Liver (tissue), 9 donors: Measurements from ENCODE around the gene WARS2. TPM values are rescaled to one million over a fixed set of nuclear protein-coding genes. Genes with fewer than 3 reads are reported as not detected.

Source experiments
- DNase-seq: peaks from one replicate; pipeline ENCODE4 v3.0.0-alpha.2; 2017; ENCODE audit warnings: low spot score
- H3K27ac ChIP-seq, 2 donors: one replicate each; pipeline ENCODE4 v1.7.0; 2013; ENCODE audit warnings: inconsistent platforms in 2 of 2, low read length in 2 of 2, control low read depth in 1 of 2, low read depth in 1 of 2, mild to moderate bottlenecking in 1 of 2
- H3K27me3 ChIP-seq, 4 donors: one replicate each; pipeline versions ENCODE4 v1.6.1 to v1.7.0; 2013; ENCODE audit warnings: low read length in 3 of 4, inconsistent platforms in 1 of 4, mild to moderate bottlenecking in 1 of 4, moderate library complexity in 1 of 4; ENCODE audit not compliant: control insufficient read depth in 4 of 4, insufficient read depth in 4 of 4
- H3K36me3 ChIP-seq, 4 donors: one replicate each; pipeline versions ENCODE4 v1.6.1 to v1.7.0; 2013; ENCODE audit warnings: low read length in 3 of 4, mild to moderate bottlenecking in 3 of 4, low read depth in 1 of 4, moderate library complexity in 1 of 4; ENCODE audit not compliant: control insufficient read depth in 4 of 4, insufficient read depth in 3 of 4
- H3K4me1 ChIP-seq, 4 donors: one replicate each; pipeline versions ENCODE4 v1.6.1 to v1.7.0; 2013; ENCODE audit warnings: low read length in 3 of 4, mild to moderate bottlenecking in 3 of 4, moderate library complexity in 1 of 4; ENCODE audit not compliant: control insufficient read depth in 4 of 4, insufficient read depth in 4 of 4
- H3K4me3 ChIP-seq, 3 donors: one replicate each; pipeline versions ENCODE4 v1.6.1 to v1.7.0; 2013; ENCODE audit warnings: low read length in 3 of 3, control low read depth in 1 of 3, low read depth in 1 of 3, mild to moderate bottlenecking in 1 of 3
- H3K9ac ChIP-seq, 2 donors: one replicate each; pipeline ENCODE4 v1.7.0; 2013; ENCODE audit warnings: low read length in 2 of 2, mild to moderate bottlenecking in 2 of 2, moderate library complexity in 2 of 2, control low read depth in 1 of 2, low read depth in 1 of 2
- H3K9me3 ChIP-seq, 4 donors: one replicate each; pipeline versions ENCODE4 v1.6.1 to v1.7.0; 2013; ENCODE audit warnings: low read length in 3 of 4; ENCODE audit not compliant: control insufficient read depth in 4 of 4
- ATF3 ChIP-seq: IDR thresholded peaks from 2 replicates; pipeline ENCODE4 v1.6.1; 2016; ENCODE audit warnings: antibody characterized with exemption
- CTCF ChIP-seq: fragments of 150-350 bp; IDR thresholded peaks from 2 replicates; pipeline ENCODE4 v1.5.1; 2017; ENCODE audit warnings: improper control_type of control experiment, low read depth, low read length; ENCODE audit not compliant: missing input control
- EGR1 ChIP-seq, 2 donors: IDR thresholded peaks; 2 replicates each; pipeline ENCODE4 v1.6.1; 2016 to 2018; ENCODE audit warnings: antibody characterized with exemption in 2 of 2, low read depth in 2 of 2
- FOXA1 ChIP-seq: IDR thresholded peaks from 2 replicates; pipeline ENCODE4 v1.6.1; 2016; ENCODE audit warnings: antibody characterized with exemption
- FOXA2 ChIP-seq: IDR thresholded peaks from 2 replicates; pipeline ENCODE4 v1.6.1; 2016; ENCODE audit warnings: antibody characterized with exemption
- MAX ChIP-seq: IDR thresholded peaks from 2 replicates; pipeline ENCODE4 v1.6.1; 2016; ENCODE audit warnings: antibody characterized with exemption
- NR2F2 ChIP-seq: IDR thresholded peaks from 2 replicates; pipeline ENCODE4 v1.6.1; 2016; ENCODE audit warnings: antibody characterized with exemption
- RAD21 ChIP-seq, 2 donors: IDR thresholded peaks; 2 replicates each; pipeline ENCODE4 v1.6.1; 2016; ENCODE audit warnings: antibody characterized with exemption in 2 of 2, mild to moderate bottlenecking in 2 of 2
- REST ChIP-seq: IDR thresholded peaks from 2 replicates; pipeline ENCODE4 v1.6.1; 2016; ENCODE audit warnings: antibody characterized with exemption, mild to moderate bottlenecking
- SP1 ChIP-seq: IDR thresholded peaks from 2 replicates; pipeline ENCODE4 v1.6.1; 2018; ENCODE audit warnings: antibody characterized with exemption, mild to moderate bottlenecking
- ZBTB33 ChIP-seq: IDR thresholded peaks from 2 replicates; pipeline ENCODE4 v1.6.1; 2016; ENCODE audit warnings: antibody characterized with exemption
- WGBS: extraction: QIAGEN DNeasy Blood & Tissue Kit; methylation state at CpG from one replicate; pipeline ENCODE4 v1.1.7; 2013; 5-methylcytosine and 5-hydroxymethylcytosine counted together
- polyA plus RNA-seq, 2 donors: library from polyadenylated mRNA; stranded (reverse) in 1 of 2; unstranded in 1 of 2; fragments of 200-250 nt in 1 of 2; fragments of >200 nt in 1 of 2; fragmentation: Nextera tagmentation in 1 of 2; extraction: Ambion mirVana in 1 of 2; gene quantifications; one replicate each; pipeline versions ENCODE4 v1.2.1 to v1.2.3, GENCODE V29; 2013 to 2015
- total RNA-seq, 2 donors: library from RNA; depleted of rRNA; stranded (reverse); fragments of >200 nt; gene quantifications; one replicate each; pipeline ENCODE4 v1.2.3, GENCODE V29; 2014
- donor health status: healthy.
- donor health status: healthy.
- donor health status: healthy.
- donor health status: healthy.
- donor health status: healthy.

Gene WARS2
- total and polyA plus RNA-seq, 4 donors: 3.5 to 14.5 (median 7.0) TPM

- H3K27me3 ChIP-seq: peaks cover 0 to 18% (median 8%) of the 10 kb centered on the region in 4 donors
- WGBS: 65% methylated on average over 1 of the region's 1 CpG
Measured at GRCh38 chr1:119010201-119010600, 130.3 kb downstream of the WARS2 start.

GRCh38 chr1:119009312-119009655 lies 131.2 kb downstream of the WARS2 start:
- Histone ChIP-seq H3K36me3 (no peaks in the 10 kb centered on the region), H3K27me3 (peaks cover 0 to 18% (median 9%) of the 10 kb centered on the region in 4 donors), H3K4me3 (no peak overlapping the region), H3K9me3 (peaks cover 0 to 12% (median 0%) of the 10 kb centered on the region in 4 donors), H3K27ac (no peak overlapping the region), H3K9ac (no peak overlapping the region), H3K4me1 (peaks cover 8 to 21% (median 12%) of the 10 kb centered on the region in 4 donors)
- TF ChIP-seq ZBTB33 (no peak), SP1 (no peak), FOXA2 (no peak), REST (no peak), RAD21 (IDR thresholded peaks at IDR 0.05) (no peak), NR2F2 (no peak), MAX (no peak), FOXA1 (no peak), ATF3 (no peak), EGR1 (IDR thresholded peaks at IDR 0.05; ENCODE audit: low read depth in 2 of 2) (no peak)
- DNase-seq: no peak
- WGBS: 20% methylated on average over 2 of the region's 2 CpGs

More at GRCh38 chr1:119010201-119010600, 130.3 kb downstream of the WARS2 start:
- Histone ChIP-seq H3K4me3 (no peak overlapping the region), H3K27ac (no peak overlapping the region), H3K4me1 (peaks cover 8 to 21% (median 12%) of the 10 kb centered on the region in 4 donors), H3K9me3 (peaks cover 0 to 12% (median 0%) of the 10 kb centered on the region in 4 donors), H3K36me3 (no peaks in the 10 kb centered on the region), H3K9ac (no peak overlapping the region)
- no peak for DNase-seq
- TF ChIP-seq MAX: no peak
- TF ChIP-seq CTCF: no peak
